Keratinocyte (primary cell): ENCODE measurements around the gene ANKDD1A. TPM values are rescaled to one million over a fixed set of nuclear protein-coding genes. Genes with fewer than 3 reads are reported as not detected.

Experiments
- DNase-seq: peaks from one replicate; pipeline ENCODE4 v3.0.0-alpha.2; 2011; ENCODE audit warnings: low read depth, missing footprints, low spot score
- FAIRE-seq: peaks from 2 replicates; lab custom pipeline; 2011; peaks lifted over from hg19 to GRCh38; lab: Jason Lieb, UNC
- H2AFZ ChIP-seq: 2 replicates; pipeline ENCODE4 v1.6.0; 2012; ENCODE audit warnings: low read length, control low read depth, inconsistent platforms; ENCODE audit not compliant: control insufficient read depth
- H3K27ac ChIP-seq: 2 replicates; pipeline ENCODE4 v1.5.1; 2011; ENCODE audit warnings: low read length; ENCODE audit not compliant: control insufficient read depth, insufficient read depth
- H3K27me3 ChIP-seq: 3 replicates; pipeline ENCODE4 v1.6.0; 2011; ENCODE audit warnings: low read length; ENCODE audit not compliant: control insufficient read depth, insufficient read depth; ENCODE audit errors: extremely low read depth
- H3K36me3 ChIP-seq, 2 experiments: 2 replicates in 1 of 2; 3 replicates in 1 of 2; pipeline ENCODE4 v1.5.1; 2011; ENCODE audit warnings: low read length in 2 of 2, mild to moderate bottlenecking in 1 of 2; ENCODE audit not compliant: control insufficient read depth in 2 of 2, insufficient read depth in 2 of 2; ENCODE audit errors: extremely low read depth in 1 of 2
- H3K4me1 ChIP-seq: 3 replicates; pipeline ENCODE4 v1.5.1; 2011; ENCODE audit warnings: low read length; ENCODE audit not compliant: control insufficient read depth, insufficient read depth; ENCODE audit errors: extremely low read depth
- H3K4me2 ChIP-seq: 3 replicates; pipeline ENCODE4 v1.6.0; 2011; ENCODE audit warnings: low read depth, low read length; ENCODE audit not compliant: control insufficient read depth, insufficient read depth; ENCODE audit errors: extremely low read depth
- H3K4me3 ChIP-seq, 3 experiments: fragments of 200-600 bp in 1 of 3; sonication (generic) in 1 of 3; 2 replicates in 2 of 3; 3 replicates in 1 of 3; pipeline ENCODE4 v1.5.1; 2011 to 2016; ENCODE audit warnings: low read length in 3 of 3, mild to moderate bottlenecking in 3 of 3, control low read depth in 2 of 3, inconsistent platforms in 1 of 3, low read depth in 1 of 3, mixed read lengths in 1 of 3, mixed run types in 1 of 3, moderate library complexity in 1 of 3; ENCODE audit not compliant: control insufficient read depth in 2 of 3, insufficient read depth in 2 of 3; ENCODE audit errors: extremely low read depth in 1 of 3
- H3K79me2 ChIP-seq: 2 replicates; pipeline ENCODE4 v1.6.0; 2012; ENCODE audit warnings: low read length; ENCODE audit not compliant: control insufficient read depth, insufficient read depth
- H3K9ac ChIP-seq: 3 replicates; pipeline ENCODE4 v1.6.0; 2011; ENCODE audit warnings: low read length; ENCODE audit not compliant: control insufficient read depth, insufficient read depth; ENCODE audit errors: extremely low read depth
- H3K9me1 ChIP-seq: 3 replicates; pipeline ENCODE4 v1.6.0; 2011; ENCODE audit warnings: low read length; ENCODE audit not compliant: control insufficient read depth, insufficient read depth; ENCODE audit errors: extremely low read depth
- H3K9me3 ChIP-seq: 2 replicates; pipeline ENCODE4 v1.5.1; 2012; ENCODE audit warnings: low read depth, low read length; ENCODE audit not compliant: control insufficient read depth
- H4K20me1 ChIP-seq: 3 replicates; pipeline ENCODE4 v1.6.0; 2011; ENCODE audit warnings: low read length; ENCODE audit not compliant: control insufficient read depth, insufficient read depth; ENCODE audit errors: extremely low read depth
- CTCF ChIP-seq, 3 experiments: IDR thresholded peaks in 1 of 3; conservative IDR thresholded peaks in 1 of 3; optimal IDR thresholded peaks in 1 of 3; 2 replicates in 2 of 3; 3 replicates in 1 of 3; pipeline versions ENCODE3 to v1.5.1; 2011; ENCODE audit warnings: low read length in 3 of 3, mild to moderate bottlenecking in 3 of 3, moderate library complexity in 2 of 3, control low read depth in 1 of 3, inconsistent platforms in 1 of 3; ENCODE audit not compliant: insufficient read depth in 2 of 3; ENCODE audit errors: extremely low read depth in 1 of 3
- EZH2 ChIP-seq: IDR thresholded peaks from one replicate; pipeline ENCODE4 v1.6.1; 2012; ENCODE audit warnings: inconsistent platforms, mild to moderate bottlenecking, low read length, moderate library complexity
- dilution Hi-C: fragments of 300-500 bp; cut with MboI; formaldehyde crosslinking; loops from one replicate; pipeline ENCODE4 v1.7.0; 2020; ENCODE audit warnings: low sequenced_read_pairs; ENCODE audit not compliant: extremely low pct_ligation_motif_present
- polyA plus RNA-seq, 5 experiments: library from polyadenylated mRNA; depleted of rRNA in 3 of 5; stranded (reverse) in 3 of 5; stranded (forward) in 1 of 5; unstranded in 1 of 5; fragments of >200 nt; gene quantifications; 1 replicate in 1 of 5; 2 replicates in 3 of 5; 3 replicates in 1 of 5; pipeline versions ENCODE4 v1.2.1 to v1.2.3, GENCODE V29; 2011 to 2012; ENCODE audit warnings: missing spikeins in 2 of 5, low read depth in 1 of 5, low replicate concordance in 1 of 5

Gene ANKDD1A
- polyA plus RNA-seq, 1 donor (not counting 4 experiments of a cell fraction or from before 2014, with no cell fraction given) = 1.1 TPM

- no peak for FAIRE-seq
- dilution Hi-C loops = no loop called here
Observed at GRCh38 chr15:64948916-64949315, 37.2 kb downstream of the ANKDD1A start.

GRCh38 chr15:64949383-64950186 lies 37.9 kb downstream of the ANKDD1A start:
- FAIRE-seq (no peak), DNase-seq (no peak)
- no peak for TF ChIP-seq CTCF (optimal IDR thresholded peaks at IDR 0.05 in 1 of 3, IDR thresholded peaks at IDR 0.05 in 1 of 3, conservative IDR thresholded peaks at IDR 0.05 in 1 of 3; ENCODE audit: extremely low read depth in 1 of 3, insufficient read depth in 2 of 3, low read length in 3 of 3)
- TF ChIP-seq EZH2 = no peak
- Histone ChIP-seq H3K9me3 (no peaks in the 10 kb centered on the region), H2AFZ (no peak overlapping the region), H3K4me3 (no peak overlapping the region), H3K4me2 (no peak overlapping the region), H3K27me3 (no peaks in the 10 kb centered on the region), H3K9me1 (no peaks in the 10 kb centered on the region), H3K36me3 (no peaks in the 10 kb centered on the region), H3K79me2 (no peaks in the 10 kb centered on the region), H3K27ac (no peak overlapping the region), H3K4me1 (no peaks in the 10 kb centered on the region), H4K20me1 (no peaks in the 10 kb centered on the region), H3K9ac (no peak overlapping the region)
- dilution Hi-C loops = no loop called here

More at GRCh38 chr15:64948916-64949315, 37.2 kb downstream of the ANKDD1A start:
- TF ChIP-seq CTCF (optimal IDR thresholded peaks at IDR 0.05 in 1 of 3, IDR thresholded peaks at IDR 0.05 in 1 of 3, conservative IDR thresholded peaks at IDR 0.05 in 1 of 3; ENCODE audit: extremely low read depth in 1 of 3, insufficient read depth in 2 of 3, low read length in 3 of 3) = no peak
- TF ChIP-seq EZH2 = no peak
- Histone ChIP-seq H3K4me1 (no peaks in the 10 kb centered on the region), H3K27ac (no peak overlapping the region), H3K9me1 (no peaks in the 10 kb centered on the region), H4K20me1 (no peaks in the 10 kb centered on the region), H3K36me3 (no peaks in the 10 kb centered on the region), H3K9ac (no peak overlapping the region), H3K79me2 (no peaks in the 10 kb centered on the region), H3K27me3 (no peaks in the 10 kb centered on the region), H2AFZ (no peak overlapping the region), H3K4me2 (no peak overlapping the region), H3K9me3 (no peaks in the 10 kb centered on the region), H3K4me3 (no peak overlapping the region)
- no peak for DNase-seq
